Measurements from ENCODE around the gene EPHB3. TPM values are rescaled to one million over a fixed set of nuclear protein-coding genes. Genes with fewer than 3 reads are reported as not detected.

The EPHB3 gene
- total RNA-seq, 4 donors from 2014 or later = 0.10 to 0.24 (median 0.12) TPM

DNA sequence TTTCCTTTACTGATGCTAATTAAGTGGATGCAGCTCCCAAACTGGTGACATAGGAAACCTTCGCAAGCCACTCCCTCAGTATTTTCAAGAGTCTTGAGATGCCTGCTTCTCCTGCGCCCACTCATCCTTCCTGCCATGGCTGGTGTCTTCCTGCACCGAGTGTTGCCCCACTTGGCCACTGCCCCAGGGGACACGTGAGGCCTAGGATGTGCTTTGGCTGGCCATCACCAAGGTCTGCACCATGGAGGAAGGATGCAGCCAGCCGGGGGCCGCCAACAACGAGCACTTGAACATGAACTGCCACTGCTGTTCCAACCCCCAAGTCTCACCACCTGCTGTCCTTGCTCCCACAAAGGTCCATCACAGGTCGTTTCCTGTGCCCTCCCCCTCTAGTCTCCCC lies 34.1 kb downstream of the EPHB3 start:
- no peak for TF ChIP-seq POLR2A (IDR thresholded peaks at IDR 0.05)
- TF ChIP-seq, protein P1, sequence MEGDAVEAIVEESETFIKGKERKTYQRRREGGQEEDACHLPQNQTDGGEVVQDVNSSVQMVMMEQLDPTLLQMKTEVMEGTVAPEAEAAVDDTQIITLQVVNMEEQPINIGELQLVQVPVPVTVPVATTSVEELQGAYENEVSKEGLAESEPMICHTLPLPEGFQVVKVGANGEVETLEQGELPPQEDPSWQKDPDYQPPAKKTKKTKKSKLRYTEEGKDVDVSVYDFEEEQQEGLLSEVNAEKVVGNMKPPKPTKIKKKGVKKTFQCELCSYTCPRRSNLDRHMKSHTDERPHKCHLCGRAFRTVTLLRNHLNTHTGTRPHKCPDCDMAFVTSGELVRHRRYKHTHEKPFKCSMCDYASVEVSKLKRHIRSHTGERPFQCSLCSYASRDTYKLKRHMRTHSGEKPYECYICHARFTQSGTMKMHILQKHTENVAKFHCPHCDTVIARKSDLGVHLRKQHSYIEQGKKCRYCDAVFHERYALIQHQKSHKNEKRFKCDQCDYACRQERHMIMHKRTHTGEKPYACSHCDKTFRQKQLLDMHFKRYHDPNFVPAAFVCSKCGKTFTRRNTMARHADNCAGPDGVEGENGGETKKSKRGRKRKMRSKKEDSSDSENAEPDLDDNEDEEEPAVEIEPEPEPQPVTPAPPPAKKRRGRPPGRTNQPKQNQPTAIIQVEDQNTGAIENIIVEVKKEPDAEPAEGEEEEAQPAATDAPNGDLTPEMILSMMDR (IDR thresholded peaks at IDR 0.05 in 4 of 5, conservative IDR thresholded peaks at IDR 0.05 in 1 of 5) = no peak
- H3K4me1 ChIP-seq = peaks cover 0 to 4% of the 10 kb centered on the region in 2 donors
- no peak overlapping the region for H3K27ac ChIP-seq
- no peak for DNase-seq
- no peaks in the 10 kb centered on the region for H3K9me3 ChIP-seq
- in situ Hi-C loops (cut with MboI; ENCODE audit: low sequenced_read_pairs in 4 of 4) (no loop called here), intact Hi-C loops (cut with DNase I; ENCODE audit: low total_unique reads) (no loop called here)
- H3K4me3 ChIP-seq = no peak overlapping the region
- ATAC-seq = no peak
- no peaks in the 10 kb centered on the region for H3K36me3 ChIP-seq
- no peaks in the 10 kb centered on the region for H3K27me3 ChIP-seq

DNA sequence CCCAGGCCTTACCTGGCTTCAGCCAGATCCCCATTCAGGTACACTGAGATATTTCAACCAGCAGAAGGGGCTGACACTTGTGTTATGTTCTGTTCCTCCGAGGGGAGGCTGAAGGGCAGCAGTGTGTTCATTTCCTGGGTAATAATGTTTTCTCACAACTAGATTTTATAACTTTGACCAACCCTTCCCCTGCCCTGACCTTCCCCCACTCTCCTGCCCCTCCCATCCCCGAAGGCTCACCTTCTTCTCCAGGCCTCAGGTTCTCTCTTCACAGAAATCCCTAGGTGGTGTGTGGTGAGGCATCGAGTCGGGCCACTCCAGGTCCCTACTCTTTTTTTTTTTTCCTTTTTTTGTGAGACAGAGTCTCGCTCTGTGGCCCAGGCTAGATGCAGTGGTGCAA lies 34.6 kb downstream of the EPHB3 start:
- Histone ChIP-seq H3K36me3 (no peaks in the 10 kb centered on the region), H3K27me3 (no peaks in the 10 kb centered on the region), H3K9me3 (no peaks in the 10 kb centered on the region), H3K4me1 (peaks cover 0 to 4% of the 10 kb centered on the region in 2 donors), H3K4me3 (no peak overlapping the region), H3K27ac (no peak overlapping the region)
- no peak for TF ChIP-seq POLR2A (IDR thresholded peaks at IDR 0.05)
- TF ChIP-seq, protein P1 (IDR thresholded peaks at IDR 0.05 in 4 of 5, conservative IDR thresholded peaks at IDR 0.05 in 1 of 5) = no peak
- no peak for ATAC-seq
- in situ Hi-C loops (cut with MboI; ENCODE audit: low sequenced_read_pairs in 4 of 4) = no loop called here
- intact Hi-C loops (cut with DNase I; ENCODE audit: low total_unique reads) = no loop called here
- no peak for DNase-seq

DNA sequence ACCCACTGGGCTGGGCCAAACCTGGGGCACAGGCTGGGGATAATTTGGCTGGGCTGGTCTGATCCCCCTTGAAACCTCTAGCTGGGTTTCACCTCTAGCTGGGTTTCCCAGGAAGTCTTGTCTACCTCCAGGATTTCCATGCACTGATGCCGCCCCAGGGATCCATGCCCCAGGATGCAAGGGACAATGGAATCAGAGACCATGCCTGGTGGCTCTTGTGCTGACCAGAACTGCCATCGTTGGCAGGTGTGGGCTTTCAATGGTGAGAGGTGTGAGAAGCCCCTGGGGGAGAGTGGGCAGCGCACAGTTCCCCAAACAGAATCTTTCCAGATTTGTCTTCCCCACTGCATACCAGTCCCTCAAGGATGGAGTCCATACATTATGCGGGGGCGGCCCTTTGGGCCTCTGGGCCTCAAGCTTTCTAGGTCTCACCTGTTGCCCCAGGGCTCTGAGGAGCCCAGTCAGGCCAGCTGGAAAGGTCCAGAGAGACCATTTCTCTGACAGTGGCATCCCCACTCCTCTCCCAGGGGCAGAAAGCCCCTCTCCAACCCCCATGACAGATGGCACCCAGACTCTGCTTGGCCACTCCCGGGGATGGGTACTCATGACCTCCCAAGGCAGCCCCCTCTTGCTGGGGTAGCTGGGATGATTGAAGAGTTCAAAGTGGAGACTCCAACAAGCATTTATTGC lies 35.4 kb downstream of the EPHB3 start:
- no peak overlapping the region for H3K27ac ChIP-seq
- intact Hi-C loops (cut with DNase I; ENCODE audit: low total_unique reads) = no loop called here

DNA sequence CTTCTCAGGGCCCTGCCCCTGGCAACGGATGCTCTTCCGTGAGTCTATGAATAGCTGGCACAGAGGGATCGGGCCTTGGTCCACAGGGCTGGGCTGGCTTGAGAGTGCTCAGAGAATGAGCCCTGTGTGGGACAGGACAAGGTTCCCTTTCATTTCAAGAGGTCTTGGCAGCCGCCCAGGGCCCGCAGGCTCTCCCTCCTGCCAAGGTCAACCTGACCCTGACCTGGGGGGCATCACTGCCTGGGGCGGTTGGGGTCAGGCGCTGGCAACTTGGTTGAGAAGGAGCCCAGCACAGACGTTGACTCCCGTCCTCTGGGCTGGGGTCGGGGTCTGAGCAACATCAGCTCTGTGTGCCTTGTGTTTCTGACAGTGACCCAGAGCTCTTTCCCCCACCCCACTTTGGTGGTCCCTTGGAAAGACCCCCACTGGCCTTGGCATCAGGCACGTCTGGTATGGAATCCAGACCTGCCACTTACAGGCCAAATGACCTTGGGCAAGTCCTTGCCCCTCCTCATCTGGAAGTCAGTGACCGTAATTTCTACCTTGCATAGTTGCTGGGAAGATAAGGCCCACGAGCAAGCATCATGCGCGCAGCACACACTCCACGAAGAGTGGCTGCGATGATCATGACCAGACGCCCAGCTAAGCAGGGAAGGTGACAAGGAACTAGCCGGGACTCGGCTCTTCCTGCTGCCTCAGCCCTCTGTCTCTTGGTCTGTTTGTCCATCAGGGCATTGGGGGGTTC lies 36.4 kb downstream of the EPHB3 start:
- DNase-seq (no peak), ATAC-seq (no peak)
- H3K4me3 ChIP-seq = no peak overlapping the region
- TF ChIP-seq, protein P1 (IDR thresholded peaks at IDR 0.05 in 4 of 5, conservative IDR thresholded peaks at IDR 0.05 in 1 of 5) = no peak
- no peak for TF ChIP-seq POLR2A (IDR thresholded peaks at IDR 0.05)
- H3K27me3 ChIP-seq = peaks cover 4 to 14% (median 5%) of the 10 kb centered on the region in 3 donors
- no peak overlapping the region for H3K27ac ChIP-seq
- peaks cover 3 to 5% of the 10 kb centered on the region in 2 donors for H3K4me1 ChIP-seq
- H3K36me3 ChIP-seq = no peaks in the 10 kb centered on the region
- in situ Hi-C loops (cut with MboI; ENCODE audit: low sequenced_read_pairs in 4 of 4) (no loop called here), intact Hi-C loops (cut with DNase I; ENCODE audit: low total_unique reads) (no loop called here)
- no peaks in the 10 kb centered on the region for H3K9me3 ChIP-seq

More for the DNA sequence above, 35.4 kb downstream of the EPHB3 start:
- TF ChIP-seq, protein P1 (IDR thresholded peaks at IDR 0.05 in 4 of 5, conservative IDR thresholded peaks at IDR 0.05 in 1 of 5) = no peak
- no peak for TF ChIP-seq POLR2A (IDR thresholded peaks at IDR 0.05)
- no peak for ATAC-seq
- Histone ChIP-seq H3K4me1 (peaks cover under 1 to 4% of the 10 kb centered on the region in 2 donors), H3K4me3 (no peak overlapping the region), H3K27me3 (peaks cover 0 to 5% (median 0%) of the 10 kb centered on the region in 3 donors), H3K36me3 (no peaks in the 10 kb centered on the region), H3K9me3 (no peaks in the 10 kb centered on the region)
- in situ Hi-C loops (cut with MboI; ENCODE audit: low sequenced_read_pairs in 4 of 4) = no loop called here
- DNase-seq = no peak

Measured in gastrocnemius medialis (tissue), 4 donors.